BJ (cell line): Measurements from ENCODE around the gene SLC4A4. TPM values are rescaled to one million over a fixed set of nuclear protein-coding genes. Genes with fewer than 3 reads are reported as not detected.

Source experiments
- CTCF ChIA-PET: fragments of 350-600 bp; formaldehyde crosslinking; extraction: SDS; loops from one replicate; lab custom pipeline; 2021; ENCODE audit warnings: antibody characterized with exemption, inconsistent platforms; lab: Yijun Ruan, JAX
- POLR2A ChIA-PET: fragments of 300-600 bp; sonication (Branson Sonifier 250); formaldehyde crosslinking; extraction: SDS; loops from one replicate; lab custom pipeline; 2021; ENCODE audit warnings: antibody characterized with exemption; lab: Charles Lee
- DNase-seq: peaks from one replicate; pipeline ENCODE4 v3.0.0-alpha.2; 2011; ENCODE audit warnings: low read depth
- H3K27me3 ChIP-seq: 2 replicates; pipeline ENCODE4 v1.6.0; 2011; ENCODE audit warnings: low read length; ENCODE audit not compliant: control insufficient read depth, insufficient read depth
- H3K36me3 ChIP-seq: 2 replicates; pipeline ENCODE4 v1.5.1; 2011; ENCODE audit warnings: low read length; ENCODE audit not compliant: control insufficient read depth, insufficient read depth
- H3K4me3 ChIP-seq: 2 replicates; pipeline ENCODE4 v1.5.1; 2011; ENCODE audit warnings: low read depth, mild to moderate bottlenecking, control low read depth, low read length
- polyA plus RNA-seq: library from polyadenylated mRNA; depleted of rRNA; stranded (reverse); fragments of >200 nt; gene quantifications from 2 replicates; pipeline ENCODE4 v1.2.3, GENCODE V29; 2011
- TF ChIP-seq, protein P1 (sequence below): IDR thresholded peaks from 2 replicates; pipeline ENCODE4 v1.5.1; 2011; ENCODE audit warnings: low read depth, mild to moderate bottlenecking, control low read depth, inconsistent platforms, low read length, moderate library complexity; ENCODE audit not compliant: insufficient read depth

The SLC4A4 gene
- polyA plus RNA-seq, 1 experiment: 1.9 TPM

- ChIA-PET CTCF (interaction anchor here (1.3 to 1.6 kb wide), 2 partner anchors 10 to 20 kb away, joined by 3 to 4 read pairs; no protein-coding TSS in a partner anchor), POLR2A (no interaction called here)
- Histone ChIP-seq H3K4me3 (no peak overlapping the region), H3K36me3 (no peaks in the 10 kb centered on the region), H3K27me3 (no peaks in the 10 kb centered on the region)
- no peak for DNase-seq
- TF ChIP-seq, protein P1, sequence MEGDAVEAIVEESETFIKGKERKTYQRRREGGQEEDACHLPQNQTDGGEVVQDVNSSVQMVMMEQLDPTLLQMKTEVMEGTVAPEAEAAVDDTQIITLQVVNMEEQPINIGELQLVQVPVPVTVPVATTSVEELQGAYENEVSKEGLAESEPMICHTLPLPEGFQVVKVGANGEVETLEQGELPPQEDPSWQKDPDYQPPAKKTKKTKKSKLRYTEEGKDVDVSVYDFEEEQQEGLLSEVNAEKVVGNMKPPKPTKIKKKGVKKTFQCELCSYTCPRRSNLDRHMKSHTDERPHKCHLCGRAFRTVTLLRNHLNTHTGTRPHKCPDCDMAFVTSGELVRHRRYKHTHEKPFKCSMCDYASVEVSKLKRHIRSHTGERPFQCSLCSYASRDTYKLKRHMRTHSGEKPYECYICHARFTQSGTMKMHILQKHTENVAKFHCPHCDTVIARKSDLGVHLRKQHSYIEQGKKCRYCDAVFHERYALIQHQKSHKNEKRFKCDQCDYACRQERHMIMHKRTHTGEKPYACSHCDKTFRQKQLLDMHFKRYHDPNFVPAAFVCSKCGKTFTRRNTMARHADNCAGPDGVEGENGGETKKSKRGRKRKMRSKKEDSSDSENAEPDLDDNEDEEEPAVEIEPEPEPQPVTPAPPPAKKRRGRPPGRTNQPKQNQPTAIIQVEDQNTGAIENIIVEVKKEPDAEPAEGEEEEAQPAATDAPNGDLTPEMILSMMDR: no peak
These were observed 114.7 kb downstream of the SLC4A4 start for GRCh38 chr4:71453531-71453930.

- Histone ChIP-seq H3K4me3 (no peak overlapping the region), H3K36me3 (no peaks in the 10 kb centered on the region), H3K27me3 (no peaks in the 10 kb centered on the region)
- TF ChIP-seq, protein P1: no peak
- DNase-seq: peak; percentile 66
- POLR2A ChIA-PET: no interaction called here
- CTCF ChIA-PET: no interaction called here
These were observed 118.0 kb downstream of the SLC4A4 start for GRCh38 chr4:71456841-71457240.

DNA sequence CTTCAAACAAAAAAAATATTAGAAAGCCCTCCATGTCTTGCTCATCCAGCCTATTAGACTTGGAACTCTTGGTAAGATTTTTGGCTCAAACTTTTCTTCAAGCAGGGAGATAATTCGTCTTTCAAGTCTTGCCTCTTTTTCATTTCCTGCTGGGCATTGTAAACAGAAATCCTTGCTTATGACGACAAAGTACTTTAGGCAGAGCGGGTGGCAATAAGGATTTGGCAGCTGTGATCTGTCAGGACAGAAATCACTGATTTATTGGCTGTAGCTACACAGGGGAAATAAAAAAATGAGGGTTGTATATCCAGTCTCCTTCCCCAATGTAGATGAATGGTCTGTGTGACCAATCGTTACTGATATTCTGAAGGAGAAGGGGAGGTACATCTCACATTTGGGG lies 121.6 kb downstream of the SLC4A4 start:
- Histone ChIP-seq H3K36me3 (no peaks in the 10 kb centered on the region), H3K27me3 (no peaks in the 10 kb centered on the region), H3K4me3 (no peak overlapping the region)
- DNase-seq: no peak
- CTCF ChIA-PET: no interaction called here
- TF ChIP-seq, protein P1: no peak
- POLR2A ChIA-PET: no interaction called here

DNA sequence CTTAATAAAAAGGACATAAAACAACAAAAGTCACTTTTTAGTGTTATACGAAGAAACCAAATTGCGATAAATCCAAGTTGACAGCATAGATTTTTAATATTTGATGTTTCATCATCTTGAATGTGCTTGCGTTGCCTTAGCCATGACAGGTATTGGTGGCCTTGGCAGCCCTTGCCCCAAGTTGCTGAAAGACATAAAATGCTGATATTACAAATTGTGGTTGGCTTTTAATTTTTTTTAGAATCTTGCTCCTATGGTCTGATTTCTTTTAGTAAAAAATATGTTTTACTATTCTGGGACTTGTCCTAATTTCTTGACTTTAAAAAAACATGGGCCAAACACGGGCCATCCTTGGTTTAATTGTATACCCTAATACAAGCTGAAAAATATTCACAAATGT lies 122.6 kb downstream of the SLC4A4 start:
- TF ChIP-seq, protein P1: no peak
- CTCF ChIA-PET: no interaction called here
- Histone ChIP-seq H3K36me3 (no peaks in the 10 kb centered on the region), H3K4me3 (no peak overlapping the region), H3K27me3 (no peaks in the 10 kb centered on the region)
- DNase-seq: no peak
- POLR2A ChIA-PET: no interaction called here

DNA sequence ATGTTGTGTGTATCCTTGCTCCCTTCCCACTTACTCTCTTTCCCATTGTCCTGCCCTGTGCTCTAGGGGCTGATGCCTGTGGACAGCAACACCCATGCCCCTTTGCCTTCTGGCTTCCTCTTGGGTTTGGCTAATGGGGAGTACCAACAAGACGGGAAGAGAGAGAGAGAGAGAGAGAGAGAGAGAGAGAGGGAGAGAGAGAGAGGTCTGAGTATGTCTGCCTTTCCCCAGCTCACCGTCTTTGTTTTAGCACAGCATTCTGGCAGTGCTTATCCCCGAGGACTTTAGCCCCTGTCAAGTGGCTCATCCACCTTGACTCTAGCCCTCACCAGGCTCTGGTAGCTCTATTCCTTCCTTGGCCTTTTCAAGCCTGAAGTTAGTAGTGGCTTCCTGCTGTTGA lies 128.0 kb downstream of the SLC4A4 start:
- Histone ChIP-seq H3K27me3 (no peaks in the 10 kb centered on the region), H3K4me3 (no peak overlapping the region), H3K36me3 (no peaks in the 10 kb centered on the region)
- TF ChIP-seq, protein P1: no peak
- no peak for DNase-seq
- ChIA-PET CTCF (no interaction called here), POLR2A (no interaction called here)
